ENCODE measurements around the gene EPN2.

Gene EPN2

DNA sequence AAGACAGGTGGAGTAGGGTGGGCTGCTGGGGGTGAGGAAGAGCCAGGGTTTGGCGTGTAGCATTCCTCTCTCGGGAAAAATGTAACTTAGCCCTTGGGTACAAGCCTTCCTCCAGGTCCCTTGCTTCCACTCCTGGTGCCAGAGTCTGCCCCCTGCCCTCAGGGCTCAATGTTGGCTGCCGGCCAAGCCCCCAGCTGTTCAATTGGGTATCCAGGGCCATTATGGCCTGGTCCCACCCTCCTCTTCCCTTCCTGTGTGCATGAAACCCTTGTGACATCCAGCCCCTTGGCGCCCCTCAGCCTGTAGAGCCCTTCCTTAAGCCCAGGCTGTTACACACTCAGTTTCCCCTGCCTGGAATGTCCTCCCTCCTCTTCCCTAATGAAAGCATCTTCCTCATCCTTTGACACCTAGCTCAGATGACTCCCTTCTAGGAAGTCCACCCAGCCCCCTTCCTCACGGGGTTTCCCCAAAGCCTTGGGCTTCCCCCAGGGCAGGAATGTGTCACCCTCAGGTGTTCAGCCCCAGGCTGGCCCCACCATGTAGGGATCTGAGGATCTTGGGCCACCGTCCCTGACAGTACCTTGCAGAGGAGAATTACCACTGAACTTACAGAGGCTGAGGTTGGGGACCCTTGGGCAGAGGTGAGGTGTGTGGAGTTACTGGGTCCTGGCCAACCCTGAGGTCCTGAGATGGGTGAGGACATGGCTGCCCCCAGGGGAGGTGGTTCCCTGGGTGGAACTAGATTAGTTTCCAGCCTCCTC, 95.4 kb downstream of the EPN2 start:
- no peak for DNase-seq

DNA sequence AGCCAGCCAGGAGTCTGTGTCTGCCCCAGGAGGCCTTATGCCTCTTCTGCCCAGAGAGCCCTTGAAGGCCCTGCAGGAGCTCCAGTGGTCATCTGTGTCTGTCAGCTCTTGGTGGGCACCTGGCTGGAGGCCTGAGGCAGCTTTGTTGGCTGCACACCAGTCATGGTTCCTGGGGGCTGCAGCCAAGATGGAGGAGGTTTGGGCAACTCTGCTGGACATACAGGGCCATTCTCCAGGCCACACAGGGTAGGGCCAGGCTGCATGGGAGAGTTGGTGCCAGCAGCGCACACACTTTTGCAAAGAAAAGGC, 95.9 kb downstream of the EPN2 start:
- DNase-seq = no peak

DNA sequence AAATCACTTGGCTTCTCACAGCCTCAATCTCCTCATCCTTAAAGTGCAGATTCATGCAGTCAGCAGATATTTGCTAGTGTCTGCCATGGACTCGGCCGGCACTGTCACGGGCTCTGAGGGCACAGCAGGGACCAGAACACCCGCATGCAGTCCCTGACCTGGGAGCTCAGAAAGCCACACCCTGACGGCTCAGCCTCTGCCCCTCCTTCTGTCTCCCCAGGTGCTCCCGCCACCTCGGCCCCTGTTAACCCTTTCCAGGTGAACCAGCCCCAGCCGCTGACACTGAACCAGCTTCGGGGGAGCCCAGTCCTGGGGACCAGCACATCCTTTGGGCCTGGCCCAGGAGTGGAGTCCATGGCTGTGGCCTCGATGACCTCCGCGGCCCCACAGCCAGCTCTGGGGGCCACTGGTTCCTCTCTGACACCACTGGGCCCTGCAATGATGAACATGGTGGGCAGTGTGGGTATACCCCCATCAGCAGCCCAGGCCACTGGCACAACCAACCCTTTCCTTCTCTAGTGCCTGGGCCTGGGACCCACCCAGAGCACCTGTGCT, 96.6 kb downstream of the EPN2 start:
- no peak for DNase-seq

DNA sequence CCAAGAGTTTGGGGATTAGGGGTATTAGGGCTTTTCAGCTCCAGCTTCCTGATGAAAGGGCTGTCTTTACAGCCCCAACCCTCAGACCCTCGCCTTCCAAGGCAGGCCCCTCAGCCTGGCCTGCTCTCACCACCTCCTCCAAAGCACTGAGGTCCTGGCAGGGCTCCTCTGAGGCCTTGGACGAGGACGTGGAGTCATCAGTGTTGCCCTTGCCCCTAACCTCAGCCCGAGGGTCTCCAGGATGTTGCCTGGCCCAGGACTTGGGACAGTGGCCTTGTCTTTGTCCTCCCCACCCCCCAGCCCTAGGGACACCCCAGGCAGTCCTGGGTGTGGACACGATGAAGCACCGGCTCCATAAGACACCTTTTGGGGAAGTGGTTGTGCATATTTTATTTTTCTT, 97.2 kb downstream of the EPN2 start:
- no peak for DNase-seq

DNA sequence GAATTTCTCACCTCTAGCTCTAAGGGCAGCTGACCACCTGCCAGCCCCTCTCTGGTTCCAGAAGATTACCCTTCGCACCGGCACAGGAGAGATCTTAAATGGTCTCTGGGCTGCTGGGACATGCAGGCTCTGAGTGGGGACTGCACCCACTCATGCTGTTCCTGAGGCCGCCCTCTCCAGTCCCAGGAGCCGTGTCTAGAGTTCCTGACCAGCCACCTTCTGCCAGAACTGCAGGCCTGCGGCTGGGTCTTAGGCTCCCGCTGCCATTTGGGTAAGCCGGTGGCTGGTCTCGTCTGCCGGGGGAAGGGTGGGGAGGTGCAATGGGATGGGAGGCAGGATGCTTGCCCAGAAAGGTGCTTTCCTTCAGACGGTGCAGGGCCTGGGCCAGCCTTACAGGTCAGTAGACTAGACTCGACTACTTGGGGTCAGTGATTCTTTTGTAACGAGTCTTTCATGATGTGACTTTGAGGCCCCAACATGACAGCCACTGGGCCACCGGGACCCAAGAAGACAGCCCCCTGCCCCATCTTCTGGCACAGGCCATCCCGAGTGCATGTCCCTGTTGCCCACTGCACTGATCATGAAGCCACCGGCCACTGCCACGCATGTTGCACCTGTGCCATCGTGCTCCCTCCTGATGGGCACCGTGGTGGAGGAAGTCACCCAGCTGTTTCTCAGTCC, 98.9 kb downstream of the EPN2 start:
- no peak for DNase-seq

DNA sequence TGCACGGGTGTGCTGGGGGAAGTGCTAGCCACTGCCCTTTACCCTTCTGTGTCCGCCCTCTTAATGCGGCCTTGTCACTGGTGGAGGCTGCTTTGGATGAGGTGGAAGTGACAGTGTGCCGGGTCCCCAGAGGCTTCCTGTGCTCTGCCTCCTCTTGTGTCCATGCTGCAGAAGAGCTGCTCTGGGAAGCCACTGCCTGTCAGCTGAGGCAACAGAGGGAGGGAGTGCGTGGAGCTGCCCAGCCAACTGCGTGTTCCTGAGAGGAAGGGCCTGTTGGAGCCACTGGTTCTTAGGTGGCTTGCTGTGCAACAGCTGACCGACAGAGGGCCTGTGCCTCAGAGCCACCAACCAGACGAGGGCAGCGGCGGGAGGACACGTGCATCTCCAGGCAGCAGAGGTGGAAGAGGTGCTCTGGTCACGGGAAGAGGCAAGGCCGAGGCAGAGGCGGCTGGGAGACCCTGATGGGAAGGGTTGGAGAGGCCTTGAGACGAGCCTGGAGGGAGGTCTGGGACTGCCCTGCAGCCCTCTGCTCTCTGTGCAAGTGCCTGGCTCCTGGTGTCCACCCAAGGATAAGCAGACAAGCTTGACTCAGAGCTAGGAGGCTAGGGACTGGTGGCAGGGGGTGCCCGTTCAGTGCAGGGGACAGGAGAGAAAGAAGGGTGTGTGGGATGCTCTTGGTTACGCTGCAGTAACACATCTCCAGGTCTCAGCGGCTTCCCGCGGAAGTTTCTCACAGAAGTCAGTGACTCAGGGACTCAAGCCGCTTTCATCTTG, 100.0 kb downstream of the EPN2 start:
- DNase-seq = no peak

DNA sequence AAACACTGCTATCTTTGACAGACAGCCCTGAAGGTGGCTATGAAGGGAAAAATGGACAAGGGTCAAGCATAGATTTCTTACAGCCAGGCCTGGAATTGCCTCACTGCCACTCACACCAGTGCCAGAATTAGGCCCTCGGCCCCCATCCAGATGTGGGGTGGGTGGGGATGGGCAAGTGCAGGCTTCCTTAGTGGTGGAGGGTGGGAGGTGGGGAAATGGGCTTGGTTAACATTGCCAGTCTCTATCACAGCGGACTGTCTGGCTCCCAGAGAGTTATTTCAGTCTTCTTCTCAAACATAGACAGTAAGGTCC, 100.5 kb downstream of the EPN2 start:
- DNase-seq = no peak

DNA sequence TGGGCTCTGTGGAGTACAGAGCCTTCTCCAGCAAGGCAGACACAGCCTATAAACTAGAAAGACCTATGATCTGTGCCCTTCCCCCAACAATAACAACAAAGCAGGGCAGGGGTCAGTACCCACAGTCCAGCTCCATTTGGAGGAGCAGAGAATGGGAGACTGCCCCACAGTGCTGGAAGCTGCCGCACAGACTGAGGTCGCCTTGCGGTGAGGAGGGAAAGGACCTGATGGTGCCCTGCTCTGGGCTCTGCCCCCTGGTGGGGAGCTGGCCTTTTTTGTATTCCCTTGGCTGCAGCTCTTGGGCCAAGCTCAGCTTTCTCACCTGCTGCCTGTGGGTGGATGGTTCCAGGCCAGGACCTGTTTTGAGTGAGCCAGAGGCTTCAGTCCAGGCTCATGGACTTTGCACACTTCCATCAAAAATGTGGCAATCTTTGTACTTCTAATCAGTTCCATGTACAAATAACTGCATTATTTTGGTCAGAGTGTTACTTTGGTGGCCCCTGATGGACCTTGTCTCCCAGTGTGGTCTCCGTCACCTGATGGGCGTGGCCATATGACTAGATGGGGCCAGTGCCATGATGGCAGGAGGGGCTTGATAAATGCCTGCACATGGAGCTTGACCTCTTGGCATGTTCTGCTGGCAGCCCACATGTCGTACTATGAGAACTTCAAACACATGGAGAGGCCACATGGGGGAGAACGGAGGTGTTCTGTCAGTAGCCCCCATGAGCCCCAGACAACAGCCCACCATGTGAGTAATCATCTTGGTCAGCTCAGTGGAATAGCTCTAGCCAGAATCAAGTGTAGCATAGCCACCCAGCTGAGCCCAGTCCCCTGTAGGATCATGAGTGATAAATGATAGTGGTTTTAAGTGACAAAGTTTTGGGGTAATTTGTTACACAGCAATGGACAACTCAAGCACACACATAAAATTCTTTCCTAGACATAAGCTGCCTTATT, 101.1 kb downstream of the EPN2 start:
- DNase-seq = peak; percentile 66

DNA sequence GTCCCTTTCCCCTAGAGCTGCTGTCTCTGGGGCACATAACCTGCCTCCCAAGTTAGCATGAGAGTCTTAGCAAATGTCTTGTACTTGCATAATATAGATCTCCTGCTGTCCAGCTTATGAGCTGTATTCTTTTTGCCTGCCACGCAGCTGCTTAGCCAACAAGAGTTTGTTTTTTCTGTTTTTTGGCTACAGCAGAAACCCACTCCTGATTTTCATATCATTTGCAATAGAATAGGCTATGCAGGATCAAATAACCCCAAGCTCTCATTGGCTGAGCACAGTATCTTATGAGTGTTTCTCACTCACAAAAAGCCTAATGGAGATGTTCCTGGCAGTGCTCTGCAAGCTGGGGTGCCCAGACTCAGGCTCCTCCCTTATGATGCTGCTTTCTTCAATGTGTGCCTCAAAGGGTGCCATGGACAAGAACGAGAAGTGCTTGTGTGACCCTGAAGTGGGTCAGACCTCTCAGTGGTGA, 102.2 kb downstream of the EPN2 start:
- no peak for DNase-seq

DNA sequence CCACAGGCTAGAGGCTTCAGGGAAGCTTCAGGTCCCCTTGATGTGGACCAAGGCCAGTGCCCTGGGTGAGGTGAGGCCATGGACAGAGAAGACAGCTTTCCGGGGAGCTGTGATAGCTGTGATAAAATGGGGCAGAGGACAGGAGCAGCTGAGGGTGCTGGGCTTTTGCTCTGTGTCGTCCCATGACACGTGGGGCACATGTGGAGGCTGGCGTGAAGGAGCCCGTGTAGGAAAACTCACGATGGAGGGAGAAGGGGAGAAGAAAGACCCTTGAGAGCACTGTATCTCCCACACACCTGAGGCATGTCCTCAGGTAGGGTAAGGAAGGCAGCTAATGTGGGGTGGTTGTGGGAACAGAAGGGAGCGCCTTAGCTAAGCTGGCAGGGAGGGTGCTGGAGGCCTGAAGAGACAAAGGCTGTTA, 104.1 kb downstream of the EPN2 start:
- no peak for DNase-seq

DNA sequence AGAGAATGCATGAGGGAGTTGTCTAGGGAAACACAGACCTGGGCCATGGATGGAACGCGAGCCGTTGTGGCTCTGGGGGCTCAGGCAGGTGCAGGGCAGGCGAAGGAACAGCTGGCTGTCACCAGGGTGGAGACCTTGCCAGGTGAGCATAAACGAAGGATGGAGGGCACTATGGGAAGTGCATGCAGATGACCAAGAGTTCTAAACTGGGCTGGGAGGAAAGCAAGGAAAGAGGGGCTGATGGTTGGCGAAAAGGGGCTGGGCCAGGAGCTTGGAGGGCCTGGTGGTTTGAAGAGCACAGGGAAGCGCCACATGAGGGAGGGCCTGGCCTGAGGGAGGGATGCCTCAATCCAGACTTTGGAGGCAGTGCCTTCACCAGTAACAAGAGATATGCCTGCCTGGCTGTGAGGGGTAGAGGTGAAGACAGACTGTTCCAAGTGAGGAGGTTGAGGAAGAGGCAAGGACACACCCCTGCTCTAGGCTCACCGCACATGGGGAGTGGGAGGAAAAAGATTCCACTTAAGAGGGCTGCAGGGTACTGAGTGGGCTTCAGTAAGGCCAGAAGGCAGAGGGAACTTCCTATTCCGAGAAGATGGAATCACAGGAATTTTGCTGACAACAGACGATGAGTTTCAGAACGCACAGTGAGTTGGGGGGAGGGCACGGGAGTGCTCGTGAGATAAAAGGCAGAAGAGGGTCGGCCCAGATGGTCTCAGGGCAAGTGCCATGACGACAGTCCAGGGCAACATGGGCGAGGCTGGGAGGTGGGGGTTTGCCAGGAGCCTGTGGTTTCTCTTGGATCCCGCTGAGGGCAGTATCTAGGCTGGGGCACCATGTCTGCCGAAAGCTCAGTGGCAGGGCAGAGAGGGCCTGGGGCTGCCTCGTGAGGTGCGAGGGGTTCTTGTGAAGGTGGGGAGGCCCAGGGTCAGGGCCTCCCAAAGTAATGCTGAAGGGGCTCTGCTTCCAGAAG, 104.8 kb downstream of the EPN2 start:
- DNase-seq = no peak

DNA sequence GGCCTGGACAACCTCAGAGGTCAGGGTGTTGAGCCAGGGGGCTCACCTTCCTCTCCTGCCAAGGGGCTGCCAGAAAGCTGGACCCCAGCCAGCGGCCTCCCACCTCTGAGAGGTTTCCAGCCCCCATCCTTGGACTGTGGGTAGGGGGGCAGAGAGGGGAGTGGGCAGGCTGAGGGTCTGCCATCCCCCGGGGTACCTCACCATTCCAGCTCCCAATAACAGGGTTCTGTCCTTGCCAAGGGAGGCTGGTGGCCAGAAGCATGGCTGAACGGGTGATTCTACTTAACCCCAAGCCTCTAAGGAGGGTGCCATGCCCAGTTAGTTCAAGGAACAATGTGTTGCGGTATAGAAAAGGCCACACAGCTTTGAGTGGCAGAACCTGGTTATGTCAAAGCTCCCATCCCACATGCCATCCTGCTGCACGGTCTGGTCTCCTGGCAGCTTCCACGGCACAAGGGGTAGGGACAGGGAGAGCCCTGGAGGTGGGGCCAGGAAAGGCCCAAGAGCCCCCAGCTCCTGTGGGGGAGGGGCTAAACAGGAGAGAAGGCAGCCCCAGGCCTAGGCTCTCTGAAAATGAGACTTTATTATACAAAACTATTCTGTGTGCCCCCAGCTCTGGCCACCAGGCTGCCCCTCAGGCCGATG, 105.6 kb downstream of the EPN2 start:
- DNase-seq = no peak

DNA sequence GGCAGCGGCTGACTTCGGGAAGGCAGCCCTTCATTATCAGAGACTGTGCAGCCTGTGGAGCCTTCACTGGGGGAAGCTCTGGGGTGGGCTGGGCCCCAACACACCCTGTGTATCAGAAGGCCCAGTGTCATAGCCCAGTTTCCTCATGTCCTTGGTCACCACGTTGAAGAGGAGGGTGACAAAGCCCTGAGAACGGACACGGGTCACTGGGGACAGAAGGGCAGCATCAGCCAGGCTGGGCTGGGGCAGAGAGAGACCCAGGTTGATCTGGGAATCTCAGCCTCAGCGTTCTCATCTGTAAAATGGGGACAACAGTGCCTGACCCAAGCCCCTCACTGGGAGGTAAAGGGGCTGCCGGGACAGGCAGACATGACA, 106.1 kb downstream of the EPN2 start:
- no peak for DNase-seq

DNA sequence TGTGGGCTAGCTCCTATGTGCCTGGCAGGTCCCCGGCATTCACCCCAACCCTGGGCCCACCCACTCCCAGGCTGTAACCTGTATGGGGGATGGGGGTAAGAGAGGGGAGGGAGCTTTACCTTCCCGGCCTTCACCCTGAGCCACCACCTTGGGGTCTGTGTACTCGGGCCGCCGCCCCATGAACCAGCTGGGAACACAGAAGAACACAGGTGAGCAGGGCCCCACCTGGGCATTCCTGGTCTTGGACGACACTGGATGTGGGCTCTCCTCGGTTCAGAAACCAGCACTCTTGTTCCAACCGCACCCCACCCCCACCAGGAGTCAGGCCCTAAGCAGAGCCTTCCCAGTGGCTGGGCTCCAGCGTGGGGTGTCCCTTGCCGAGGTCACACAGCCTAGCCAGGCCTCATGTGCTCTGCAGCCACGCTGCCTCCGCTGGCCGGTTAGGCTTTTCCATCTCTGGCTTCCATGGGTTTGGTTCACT, 106.5 kb downstream of the EPN2 start:
- no peak for DNase-seq

DNA sequence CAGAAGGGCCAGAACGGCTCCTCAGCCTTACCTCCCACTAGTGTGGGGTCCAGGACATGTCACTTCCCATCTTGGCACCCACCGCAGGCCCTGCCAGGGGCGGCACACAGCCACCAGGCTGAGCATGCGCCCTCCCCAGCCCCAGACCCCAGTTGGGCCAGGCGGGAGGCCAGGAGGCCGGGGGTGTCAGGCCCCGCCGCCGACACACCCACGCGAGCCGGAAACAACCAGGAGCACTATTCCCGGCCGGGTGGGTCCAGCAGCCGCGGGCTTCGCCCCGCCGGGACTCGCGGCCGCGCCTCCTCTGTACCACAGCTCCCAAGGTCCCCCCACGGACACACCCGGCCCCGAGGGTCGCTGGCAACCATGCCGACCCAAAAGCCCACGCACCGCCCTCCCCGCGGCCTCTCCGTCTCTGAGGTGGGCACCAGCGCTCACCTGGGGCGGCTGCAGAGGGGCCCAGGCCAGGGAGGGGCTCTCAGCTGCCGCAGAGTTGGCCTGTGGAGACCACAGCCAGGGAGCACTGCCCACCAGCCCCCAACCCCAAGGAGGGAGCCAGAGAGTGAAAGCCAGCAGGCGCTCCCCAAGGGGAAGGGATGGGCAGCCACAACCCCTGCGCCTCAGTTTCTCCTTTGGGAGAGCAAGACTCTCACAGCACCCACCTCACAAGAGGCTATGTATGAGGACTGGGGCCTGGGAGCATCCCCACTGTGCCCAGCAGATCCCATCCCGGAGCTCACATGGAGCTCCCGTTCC, 107.3 kb downstream of the EPN2 start:
- DNase-seq = no peak

DNA sequence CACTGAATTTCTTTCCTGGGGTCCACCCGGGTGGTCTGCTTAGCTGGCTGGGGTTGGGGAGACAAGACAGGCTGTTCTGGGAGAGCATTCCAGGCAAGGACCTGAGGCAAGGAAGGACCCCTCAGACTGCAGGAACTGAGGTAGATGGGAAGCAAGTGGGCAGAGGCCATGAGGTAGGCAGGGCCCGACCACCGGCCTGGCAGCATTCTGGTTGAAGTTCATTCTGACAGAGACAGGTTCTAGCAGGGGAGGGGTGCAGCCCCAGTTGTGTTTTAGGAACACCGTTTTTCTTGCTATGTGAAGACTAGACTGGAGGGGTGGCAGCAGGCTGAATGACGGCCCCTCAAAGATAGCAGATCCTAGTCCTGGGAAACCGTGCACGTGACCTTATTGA, 107.9 kb downstream of the EPN2 start:
- DNase-seq = no peak

DNA sequence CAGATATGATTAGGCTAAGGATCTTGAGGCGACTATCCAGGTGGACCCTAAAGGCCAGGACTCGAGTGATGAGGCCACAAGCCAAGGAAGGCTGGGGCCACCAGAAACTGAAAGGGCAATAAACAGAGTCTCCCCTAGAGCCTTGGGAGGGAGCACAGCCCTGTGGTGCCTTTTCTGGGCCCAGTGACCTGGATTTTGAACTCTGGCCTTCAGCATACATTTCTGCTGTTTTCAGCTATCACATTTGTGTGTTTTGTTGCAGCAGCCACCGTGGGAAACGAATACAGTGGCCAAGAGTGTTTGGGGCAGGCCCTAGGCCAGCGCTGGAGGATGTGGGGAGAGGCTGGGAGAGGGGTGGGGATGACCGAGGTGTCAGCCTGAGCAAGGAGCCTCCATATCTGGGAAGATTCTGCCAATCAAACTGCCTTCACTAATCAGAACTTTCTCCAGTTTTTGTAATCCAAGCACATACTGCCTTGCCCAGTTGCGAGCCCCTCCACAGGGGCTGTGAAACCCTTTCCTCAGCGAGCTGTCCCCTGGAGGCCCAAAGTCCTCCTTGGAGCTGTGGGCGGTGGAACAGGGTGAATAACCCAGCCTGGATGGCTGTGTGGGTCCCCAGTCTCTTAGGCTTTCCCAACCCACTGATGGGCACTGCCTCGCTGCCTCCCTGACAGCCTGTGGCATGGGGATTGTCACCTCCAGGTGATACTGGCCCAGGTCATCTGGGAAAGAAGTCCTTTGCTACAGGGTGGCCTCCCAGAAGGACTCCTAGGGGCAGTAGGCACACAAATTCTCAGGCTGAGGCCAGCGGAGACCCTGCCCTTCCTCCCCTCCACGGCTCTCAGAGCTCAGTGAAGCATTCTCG, 108.6 kb downstream of the EPN2 start:
- DNase-seq = no peak

DNA sequence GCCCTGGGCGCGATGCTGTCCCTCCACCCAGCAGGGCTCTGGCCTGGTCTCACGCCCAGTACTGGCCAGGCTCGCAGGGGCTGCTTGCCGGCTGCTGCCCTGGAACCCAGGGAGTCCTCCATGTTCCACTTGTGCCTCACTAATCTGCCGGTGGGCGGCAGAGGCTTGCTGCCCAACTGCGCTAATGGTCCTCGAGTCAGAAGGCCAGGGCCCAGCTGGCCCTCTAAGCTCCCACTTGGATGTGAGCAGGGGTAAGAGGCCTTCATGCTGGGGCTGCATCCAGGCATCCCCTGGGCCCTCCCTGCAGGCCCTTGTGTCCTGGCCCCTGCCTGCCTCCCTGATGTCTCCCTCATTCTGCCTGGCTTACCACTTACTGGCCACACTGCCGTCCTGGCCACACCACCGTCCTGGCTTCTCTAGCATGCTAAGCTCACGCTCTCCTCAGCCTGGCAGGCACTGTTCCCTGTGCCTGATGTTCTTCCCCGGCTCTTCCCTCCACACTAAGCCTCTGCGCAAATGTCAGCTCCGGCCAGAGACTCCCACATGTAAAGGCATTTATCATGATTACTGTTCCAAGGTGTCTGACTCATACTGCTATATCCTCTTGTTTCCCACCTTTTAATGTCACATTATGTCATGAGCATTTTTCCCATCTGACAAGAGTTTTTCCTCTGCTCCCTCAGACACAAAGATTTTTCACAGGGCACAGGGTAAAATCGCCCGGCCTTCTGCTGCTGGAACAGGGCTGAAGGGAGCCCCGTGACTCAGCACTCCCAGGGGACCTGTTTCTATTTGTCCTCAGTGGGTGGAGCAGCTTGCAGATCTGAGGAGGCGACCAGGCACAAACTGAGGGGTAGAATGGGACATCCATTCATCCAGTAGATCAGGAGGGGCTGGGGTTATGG, 109.4 kb downstream of the EPN2 start:
- DNase-seq = no peak
